ENCODE measurements around the gene TTLL11.

The TTLL11 gene

GRCh38 chr9:121835587-121836365 is 257.3 kb downstream of the TTLL11 start:
- DNase-seq (ENCODE audit: low read depth in 2 of 2) = no peak

GRCh38 chr9:121833061-121833460 is 260.0 kb downstream of the TTLL11 start:
- DNase-seq (ENCODE audit: low read depth in 2 of 2) = no peak

DNA sequence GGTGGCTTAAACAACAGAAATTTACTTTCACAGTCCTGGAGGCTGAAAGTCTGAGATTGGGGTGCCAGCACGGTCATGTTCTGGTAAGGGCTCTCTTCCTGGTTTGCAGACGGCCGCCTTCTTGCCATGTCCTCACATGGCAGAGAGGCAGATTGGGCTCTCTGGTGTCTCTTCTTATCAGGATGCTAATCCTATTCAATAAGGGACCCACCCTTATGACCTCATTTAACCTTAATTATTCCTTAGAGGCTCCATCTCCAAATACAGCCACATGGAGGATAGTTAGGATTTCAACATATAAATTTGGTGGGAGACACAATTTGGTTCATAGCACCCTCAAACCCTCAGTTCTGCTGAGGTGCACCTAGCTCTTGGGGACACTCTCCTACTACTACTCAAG is 261.2 kb downstream of the TTLL11 start:
- no peak for DNase-seq (ENCODE audit: low read depth in 2 of 2)

DNA sequence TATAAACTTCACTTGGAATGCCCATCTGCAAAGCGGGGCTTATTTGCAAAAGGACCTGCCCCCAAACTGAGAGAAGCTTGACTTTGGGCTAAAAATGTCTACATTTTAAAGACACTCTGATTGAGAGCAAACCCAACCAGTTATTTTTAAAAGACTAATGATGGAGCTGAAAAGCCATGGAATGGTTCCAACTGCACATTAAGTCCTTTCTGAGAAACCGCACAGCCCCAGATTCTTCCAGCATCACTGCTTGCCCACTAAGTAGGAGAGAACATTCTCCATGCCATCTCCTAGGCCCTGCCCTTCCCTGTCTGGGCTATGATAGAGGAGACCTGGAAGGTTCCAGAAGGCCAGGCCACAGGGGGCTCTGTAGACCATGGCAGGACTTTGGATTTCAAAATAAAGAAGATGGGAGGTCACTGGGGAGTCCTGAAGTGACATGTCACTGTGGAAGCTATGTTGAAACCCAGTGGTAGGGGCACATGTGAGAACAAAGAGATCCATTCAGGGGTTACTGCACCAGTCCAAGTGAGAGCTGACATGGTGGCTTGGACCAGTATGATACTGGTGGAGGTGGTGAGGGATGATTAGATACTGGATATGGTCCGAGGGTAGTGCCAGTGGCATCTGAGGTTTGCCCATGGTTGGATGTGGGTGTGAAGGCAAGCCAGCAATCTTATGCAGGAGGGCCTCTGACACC is 262.5 kb downstream of the TTLL11 start:
- DNase-seq (ENCODE audit: low read depth in 2 of 2) = no peak

DNA sequence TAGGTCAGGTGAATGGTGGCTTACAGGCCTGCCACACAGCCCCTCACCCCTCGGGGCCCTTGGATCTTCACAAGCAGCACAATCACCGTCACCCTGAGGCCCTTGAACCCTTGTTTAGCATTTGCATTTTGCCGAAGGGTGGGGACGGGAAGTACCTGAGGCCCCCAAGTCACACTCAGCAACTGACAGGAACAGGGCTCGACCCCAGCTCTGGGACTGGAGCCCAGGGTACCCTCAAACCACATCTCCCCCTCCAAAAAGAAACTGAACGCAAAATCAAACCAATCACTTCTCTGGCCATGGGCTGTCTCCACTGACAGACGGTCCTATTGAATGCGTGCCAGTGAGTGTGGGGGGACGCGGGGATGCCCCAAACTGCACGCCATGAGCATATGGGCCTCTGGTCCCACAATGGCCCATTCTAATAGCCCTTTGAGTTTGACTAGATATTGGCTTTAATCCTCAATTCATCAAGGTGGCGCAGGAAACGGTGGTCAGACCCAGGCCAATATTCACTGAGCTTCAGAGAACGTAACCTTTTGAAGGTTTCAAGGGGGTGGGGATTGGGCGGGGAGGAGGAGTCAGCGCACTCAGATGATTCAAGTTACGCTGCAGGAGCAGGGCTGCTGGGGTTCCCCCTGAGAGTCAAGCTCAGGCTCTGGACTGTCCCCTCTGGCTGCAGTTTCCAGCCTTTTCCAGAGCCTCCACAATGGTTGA is 265.7 kb downstream of the TTLL11 start:
- no peak for DNase-seq (ENCODE audit: low read depth in 2 of 2)

- no peak for DNase-seq (ENCODE audit: low read depth in 2 of 2)
These were observed 266.4 kb downstream of the TTLL11 start for GRCh38 chr9:121826711-121827110.

GRCh38 chr9:121825031-121825691 is 267.9 kb downstream of the TTLL11 start:
- no peak for DNase-seq (ENCODE audit: low read depth in 2 of 2)

DNA sequence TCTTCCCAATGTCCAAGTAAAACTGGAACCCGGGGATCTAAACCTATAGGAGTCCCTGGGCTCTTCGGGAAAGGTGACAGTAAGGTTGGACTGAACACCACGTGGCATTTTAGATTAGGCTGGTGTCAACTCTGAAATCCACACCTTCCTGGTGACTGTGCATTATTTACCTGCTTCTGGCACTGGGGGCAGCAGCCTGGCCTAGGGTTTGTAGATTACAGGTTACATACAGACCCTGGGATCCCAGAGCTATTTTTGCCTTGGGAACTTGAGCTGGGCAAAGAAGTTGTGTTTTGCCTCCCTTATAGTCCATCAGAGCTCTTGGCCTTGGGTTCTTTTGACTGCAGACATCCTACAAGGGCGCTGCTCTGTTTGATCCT is 268.5 kb downstream of the TTLL11 start:
- no peak for DNase-seq (ENCODE audit: low read depth in 2 of 2)

- no peak for DNase-seq (ENCODE audit: low read depth in 2 of 2)
These were observed 269.5 kb downstream of the TTLL11 start for GRCh38 chr9:121823451-121824169.

DNA sequence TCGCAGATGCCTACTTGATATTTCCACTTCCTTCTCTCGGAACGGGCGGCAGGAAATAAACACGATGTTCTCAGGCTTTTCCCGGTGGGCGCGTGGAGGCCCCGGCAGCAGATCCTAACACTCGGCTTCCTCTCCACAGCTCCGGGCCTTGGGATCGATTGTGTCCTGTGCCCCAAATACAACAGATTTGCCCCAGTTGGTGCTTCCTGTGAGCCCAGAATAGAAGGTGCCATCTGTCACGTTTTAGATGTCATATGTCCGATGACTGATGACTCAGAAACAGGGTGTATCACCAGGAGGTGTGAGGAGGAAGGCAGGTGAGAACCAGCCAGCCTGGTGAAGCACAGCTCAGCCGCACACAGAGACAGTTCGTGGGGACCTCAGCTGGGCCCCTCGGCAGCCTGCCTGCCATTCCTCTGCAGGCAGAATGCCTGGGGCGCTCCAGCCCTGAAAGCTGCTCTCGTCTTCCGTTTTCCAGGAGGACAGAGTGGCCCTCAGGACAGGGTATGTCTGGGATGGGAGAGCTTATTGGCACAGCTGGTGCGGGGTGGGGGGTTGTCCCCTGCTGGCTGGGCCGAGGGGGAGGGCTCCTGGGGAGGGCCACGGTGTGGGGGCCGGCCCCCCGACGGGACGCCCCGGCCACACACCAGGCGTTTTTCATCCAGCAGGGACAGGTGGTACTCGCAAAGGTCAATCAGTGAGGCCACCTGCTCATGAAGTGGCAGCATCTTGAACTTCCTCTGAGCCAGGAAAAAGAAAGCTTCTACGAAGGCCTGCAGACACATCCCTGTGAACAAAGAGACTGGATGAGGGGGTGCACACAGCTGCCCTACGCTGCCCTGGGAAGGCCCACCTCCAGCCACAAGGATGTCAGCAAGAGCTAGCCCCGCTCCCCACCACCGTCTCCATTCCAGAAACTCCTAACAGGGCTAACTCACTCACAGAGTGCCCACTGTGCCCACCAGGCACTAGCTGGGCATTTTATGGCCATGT is 270.7 kb downstream of the TTLL11 start:
- DNase-seq (ENCODE audit: low read depth in 2 of 2) = no peak

DNA sequence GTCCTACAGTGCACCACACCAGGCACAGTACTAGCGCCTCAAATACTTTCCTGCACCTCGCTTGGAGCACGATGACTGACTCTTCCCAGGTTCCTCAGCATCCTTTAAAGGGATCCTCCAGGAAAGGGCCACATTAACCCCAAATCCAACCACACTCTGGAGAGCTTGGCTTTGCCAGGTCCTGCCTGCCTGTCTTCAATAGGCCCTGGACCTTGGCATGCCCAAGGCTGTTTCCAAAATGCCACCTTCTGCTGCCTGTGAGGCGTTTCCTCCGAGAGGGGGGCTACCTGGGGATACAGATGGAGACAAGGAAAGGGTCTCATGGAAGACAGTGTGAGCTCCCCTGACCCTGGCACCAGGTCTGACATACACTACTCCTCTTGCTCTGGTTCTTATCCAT is 271.8 kb downstream of the TTLL11 start:
- no peak for DNase-seq (ENCODE audit: low read depth in 2 of 2)

DNA sequence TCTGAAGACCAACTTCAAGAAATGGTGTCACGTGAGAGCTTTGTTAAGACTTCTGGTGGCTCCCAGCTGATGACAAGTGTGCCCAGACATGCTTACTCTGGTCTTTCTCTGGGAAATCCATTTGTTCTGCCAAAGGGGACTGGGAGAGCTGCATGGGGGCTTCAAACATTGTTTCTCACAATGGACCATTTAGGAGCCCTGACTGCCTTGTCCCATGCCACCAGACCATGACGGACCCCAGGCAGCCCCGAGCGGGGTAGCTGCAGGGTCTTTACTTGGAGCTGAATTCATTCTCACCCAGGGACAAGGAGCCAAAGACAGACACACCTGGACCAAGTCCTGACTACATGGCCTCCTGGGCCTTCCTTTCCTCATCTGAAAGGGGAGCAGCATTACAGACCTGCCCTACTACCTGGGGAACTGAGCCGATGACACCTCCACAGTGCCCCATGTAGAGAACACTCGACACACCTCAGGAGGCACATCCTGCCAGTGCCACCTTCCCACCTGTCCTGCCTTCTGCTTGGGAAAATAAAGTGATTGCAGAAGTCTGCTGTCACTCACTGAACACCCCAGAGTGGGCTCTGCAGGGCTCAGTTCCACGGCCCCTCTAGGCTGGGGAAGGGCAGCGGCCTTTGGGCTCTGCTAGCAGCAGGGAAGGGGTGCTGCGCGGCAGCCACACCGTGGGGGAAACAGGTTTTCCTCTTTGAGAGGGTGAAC is 272.7 kb downstream of the TTLL11 start:
- no peak for DNase-seq (ENCODE audit: low read depth in 2 of 2)

- no peak for DNase-seq (ENCODE audit: low read depth in 2 of 2)
These were observed 273.5 kb downstream of the TTLL11 start for GRCh38 chr9:121819428-121820231.

GRCh38 chr9:121818841-121819427 is 274.2 kb downstream of the TTLL11 start:
- no peak for DNase-seq (ENCODE audit: low read depth in 2 of 2)

- DNase-seq (ENCODE audit: low read depth in 2 of 2) = no peak
These were observed 275.0 kb downstream of the TTLL11 start for GRCh38 chr9:121818016-121818661.

GRCh38 chr9:121817476-121817875 is 275.6 kb downstream of the TTLL11 start:
- DNase-seq (ENCODE audit: low read depth in 2 of 2) = no peak

- DNase-seq (ENCODE audit: low read depth in 2 of 2) = no peak
These were observed 276.2 kb downstream of the TTLL11 start for GRCh38 chr9:121816845-121817450.

GRCh38 chr9:121816449-121816817 is 276.7 kb downstream of the TTLL11 start:
- no peak for DNase-seq (ENCODE audit: low read depth in 2 of 2)
